Measurements from ENCODE around the gene ME1.
A peak's percentile ranks its signal among the peaks of the same experiment; 100 is the strongest.

ME1 gene

GRCh38 chr6:83433177-83433576 lies 2.3 kb upstream of the ME1 start:
- H3K27me3 ChIP-seq (ENCODE audit: control insufficient read depth, insufficient read depth, low read length) = peaks cover 16% of the 10 kb centered on the region
- no peak overlapping the region for H3K27ac ChIP-seq (ENCODE audit: low read depth, low read length)
- H3K4me3 ChIP-seq (ENCODE audit: low read depth, low read length) = no peak overlapping the region
- no peak overlapping the region for H3K9ac ChIP-seq (ENCODE audit: low read depth, low read length)
- H3K4me1 ChIP-seq (ENCODE audit: control insufficient read depth, insufficient read depth, low read length) = peaks cover 15% of the 10 kb centered on the region
- no peaks in the 10 kb centered on the region for H3K9me3 ChIP-seq (ENCODE audit: control insufficient read depth, insufficient read depth, low read length)
- no peaks in the 10 kb centered on the region for H3K36me3 ChIP-seq (ENCODE audit: control insufficient read depth, insufficient read depth, low read length)

DNA sequence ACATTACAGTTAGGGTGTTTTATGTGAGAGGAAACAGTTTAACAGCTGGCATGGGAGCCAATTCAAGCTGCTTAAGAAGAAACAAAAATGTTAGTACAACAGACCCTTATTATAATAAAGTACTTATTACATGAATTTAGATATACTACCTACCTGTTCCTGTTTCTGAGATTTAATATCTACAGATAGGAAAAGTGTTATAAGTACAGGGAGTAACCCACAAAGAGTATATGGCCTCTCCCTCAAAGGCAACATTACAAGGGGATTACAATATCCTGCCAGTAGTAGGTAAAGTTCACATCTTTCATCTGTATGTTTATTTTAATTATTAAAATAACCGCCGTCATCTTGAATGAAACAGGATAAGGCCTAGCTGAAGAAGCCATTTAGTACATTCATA lies 1.8 kb upstream of the ME1 start:
- Histone ChIP-seq H3K27ac (ENCODE audit: low read depth, low read length) (no peak overlapping the region), H3K4me3 (ENCODE audit: low read depth, low read length) (no peak overlapping the region), H3K4me1 (ENCODE audit: control insufficient read depth, insufficient read depth, low read length) (peaks cover 15% of the 10 kb centered on the region), H3K9ac (ENCODE audit: low read depth, low read length) (no peak overlapping the region), H3K9me3 (ENCODE audit: control insufficient read depth, insufficient read depth, low read length) (no peaks in the 10 kb centered on the region), H3K36me3 (ENCODE audit: control insufficient read depth, insufficient read depth, low read length) (no peaks in the 10 kb centered on the region), H3K27me3 (ENCODE audit: control insufficient read depth, insufficient read depth, low read length) (peaks cover 16% of the 10 kb centered on the region)

DNA sequence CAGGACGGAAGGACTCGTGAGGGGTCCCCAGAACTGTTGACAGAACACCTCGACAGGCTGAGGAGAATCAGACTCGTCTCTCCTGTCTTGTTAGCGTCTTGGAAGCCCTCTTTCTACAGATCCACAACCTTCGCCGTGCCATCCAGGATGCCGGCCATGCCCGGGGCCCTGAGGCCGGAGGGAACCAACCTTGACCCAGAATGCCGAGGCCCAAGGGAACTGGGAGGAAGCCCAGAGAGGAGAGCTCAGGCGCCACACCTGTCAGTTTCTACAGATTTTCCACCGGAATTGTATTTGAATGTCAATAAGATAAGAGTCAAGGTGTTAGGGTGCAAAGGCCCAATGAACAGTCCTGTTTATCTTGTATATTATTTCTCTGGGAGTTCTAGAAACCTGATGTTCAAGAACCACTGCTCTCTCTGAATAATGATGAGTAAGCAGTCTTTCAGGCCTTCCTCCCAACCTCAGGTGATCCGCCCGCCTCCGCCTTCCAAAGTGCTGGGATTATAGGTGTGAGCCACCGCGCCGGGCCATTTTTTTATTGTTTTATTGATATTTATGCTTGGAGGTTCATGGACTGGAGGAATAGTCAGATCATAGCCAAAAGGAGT lies 799 bp upstream of the ME1 start:
- Histone ChIP-seq H3K4me1 (ENCODE audit: control insufficient read depth, insufficient read depth, low read length) (peaks cover 15% of the 10 kb centered on the region), H3K9me3 (ENCODE audit: control insufficient read depth, insufficient read depth, low read length) (no peaks in the 10 kb centered on the region), H3K36me3 (ENCODE audit: control insufficient read depth, insufficient read depth, low read length) (no peaks in the 10 kb centered on the region), H3K27me3 (ENCODE audit: control insufficient read depth, insufficient read depth, low read length) (peaks cover 16% of the 10 kb centered on the region), H3K9ac (ENCODE audit: low read depth, low read length) (peak overlapping the region; percentile 58), H3K4me3 (ENCODE audit: low read depth, low read length) (peak overlapping the region; percentile 67), H3K27ac (ENCODE audit: low read depth, low read length) (peak overlapping the region; percentile 11)

GRCh38 chr6:83429857-83430610 lies 817 bp downstream of the ME1 start:
- Histone ChIP-seq H3K27me3 (ENCODE audit: control insufficient read depth, insufficient read depth, low read length) (peaks cover 16% of the 10 kb centered on the region), H3K9me3 (ENCODE audit: control insufficient read depth, insufficient read depth, low read length) (no peaks in the 10 kb centered on the region), H3K4me3 (ENCODE audit: low read depth, low read length) (peak overlapping the region; percentile 67), H3K9ac (ENCODE audit: low read depth, low read length) (peak overlapping the region; percentile 61), H3K36me3 (ENCODE audit: control insufficient read depth, insufficient read depth, low read length) (no peaks in the 10 kb centered on the region), H3K27ac (ENCODE audit: low read depth, low read length) (no peak overlapping the region), H3K4me1 (ENCODE audit: control insufficient read depth, insufficient read depth, low read length) (peaks cover 15% of the 10 kb centered on the region)

GRCh38 chr6:83429269-83429668 lies 1.6 kb downstream of the ME1 start:
- Histone ChIP-seq H3K9me3 (ENCODE audit: control insufficient read depth, insufficient read depth, low read length) (no peaks in the 10 kb centered on the region), H3K27ac (ENCODE audit: low read depth, low read length) (no peak overlapping the region), H3K9ac (ENCODE audit: low read depth, low read length) (no peak overlapping the region), H3K4me1 (ENCODE audit: control insufficient read depth, insufficient read depth, low read length) (peaks cover 15% of the 10 kb centered on the region), H3K4me3 (ENCODE audit: low read depth, low read length) (no peak overlapping the region; the same call in 1 of the 2 replicates), H3K36me3 (ENCODE audit: control insufficient read depth, insufficient read depth, low read length) (no peaks in the 10 kb centered on the region), H3K27me3 (ENCODE audit: control insufficient read depth, insufficient read depth, low read length) (peaks cover 16% of the 10 kb centered on the region)

DNA sequence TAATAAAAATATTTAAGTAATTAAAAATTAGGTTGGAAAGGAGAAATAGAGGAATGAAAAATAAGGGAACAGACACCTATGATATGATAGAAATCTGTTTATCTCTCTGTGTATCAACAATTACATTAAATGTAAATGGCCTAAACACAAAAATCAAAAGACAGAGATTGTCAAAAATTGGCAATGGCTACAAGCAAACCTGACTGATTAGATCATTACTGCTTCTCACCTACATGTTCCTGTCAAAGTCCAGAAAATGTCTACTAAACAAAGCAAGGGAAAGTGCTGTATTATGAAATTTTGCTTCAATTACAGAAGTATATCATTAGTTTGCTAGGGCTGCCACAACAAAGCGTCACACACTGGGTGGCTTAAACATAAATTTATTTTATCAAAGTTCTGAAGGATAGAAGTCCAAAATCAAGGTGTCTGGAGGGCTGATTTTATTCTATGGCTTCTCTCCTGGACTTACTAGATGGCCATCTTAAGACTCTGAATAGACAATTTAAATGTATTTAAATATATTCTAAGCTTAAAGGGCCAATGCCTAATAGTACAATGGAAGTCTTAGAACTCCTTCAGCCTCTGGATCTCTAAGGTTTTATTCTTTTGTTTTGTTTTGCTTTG lies 6.3 kb downstream of the ME1 start:
- Histone ChIP-seq H3K27me3 (ENCODE audit: control insufficient read depth, insufficient read depth, low read length) (no peaks in the 10 kb centered on the region), H3K36me3 (ENCODE audit: control insufficient read depth, insufficient read depth, low read length) (no peaks in the 10 kb centered on the region), H3K9me3 (ENCODE audit: control insufficient read depth, insufficient read depth, low read length) (no peaks in the 10 kb centered on the region), H3K4me3 (ENCODE audit: low read depth, low read length) (no peak overlapping the region), H3K4me1 (ENCODE audit: control insufficient read depth, insufficient read depth, low read length) (no peaks in the 10 kb centered on the region; the same call in 1 of the 2 replicates), H3K9ac (ENCODE audit: low read depth, low read length) (no peak overlapping the region), H3K27ac (ENCODE audit: low read depth, low read length) (no peak overlapping the region)

DNA sequence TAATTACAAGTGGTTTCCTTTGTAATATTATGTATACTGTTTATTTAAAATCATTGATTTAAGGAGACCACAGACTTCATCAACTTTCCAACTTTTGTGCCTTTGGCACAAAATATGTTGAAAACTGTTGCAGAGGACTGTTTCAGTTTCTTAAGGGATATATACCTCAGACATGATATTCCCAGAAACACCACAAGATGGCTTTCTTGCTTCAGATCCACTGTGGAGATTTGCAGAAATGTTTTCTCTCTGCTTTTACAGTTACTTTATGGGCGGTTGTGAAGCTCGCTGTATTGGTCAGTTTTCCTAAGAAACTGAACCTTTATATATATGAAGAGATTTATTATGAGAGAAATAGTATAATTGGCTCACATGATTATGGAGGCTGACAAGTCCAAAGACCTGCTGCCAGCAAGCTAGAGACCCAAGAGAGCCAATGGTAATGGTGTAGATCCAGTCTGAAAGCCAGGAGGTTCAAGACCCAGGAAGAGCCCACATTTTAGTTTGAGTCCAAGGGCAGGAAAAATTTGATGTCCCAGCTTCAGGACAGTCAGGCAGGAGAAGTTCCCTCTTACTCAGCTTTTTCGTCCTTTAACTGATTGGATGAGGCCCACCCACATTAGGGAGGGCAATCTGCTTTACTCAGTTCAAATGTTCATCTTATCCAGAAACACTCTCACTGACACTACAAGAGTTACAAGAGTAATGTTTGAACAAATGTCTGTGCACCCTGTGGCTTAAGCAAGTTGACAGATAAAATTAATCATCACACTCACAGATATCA lies 12.8 kb downstream of the ME1 start:
- H3K27ac ChIP-seq (ENCODE audit: low read depth, low read length) = no peak overlapping the region
- H3K27me3 ChIP-seq (ENCODE audit: control insufficient read depth, insufficient read depth, low read length) = no peaks in the 10 kb centered on the region
- H3K9me3 ChIP-seq (ENCODE audit: control insufficient read depth, insufficient read depth, low read length) = no peaks in the 10 kb centered on the region

GRCh38 chr6:83413068-83413467 lies 17.8 kb downstream of the ME1 start:
- H3K4me3 ChIP-seq (ENCODE audit: low read depth, low read length) = no peak overlapping the region
- H3K36me3 ChIP-seq (ENCODE audit: control insufficient read depth, insufficient read depth, low read length) = no peaks in the 10 kb centered on the region
- no peaks in the 10 kb centered on the region for H3K9me3 ChIP-seq (ENCODE audit: control insufficient read depth, insufficient read depth, low read length)
- H3K4me1 ChIP-seq (ENCODE audit: control insufficient read depth, insufficient read depth, low read length) = no peaks in the 10 kb centered on the region
- H3K27me3 ChIP-seq (ENCODE audit: control insufficient read depth, insufficient read depth, low read length) = no peaks in the 10 kb centered on the region
- H3K27ac ChIP-seq (ENCODE audit: low read depth, low read length) = no peak overlapping the region
- H3K9ac ChIP-seq (ENCODE audit: low read depth, low read length) = no peak overlapping the region

More for the DNA sequence above, 12.8 kb downstream of the ME1 start:
- no peaks in the 10 kb centered on the region for H3K4me1 ChIP-seq (ENCODE audit: control insufficient read depth, insufficient read depth, low read length)
- H3K4me3 ChIP-seq (ENCODE audit: low read depth, low read length) = no peak overlapping the region
- H3K9ac ChIP-seq (ENCODE audit: low read depth, low read length) = no peak overlapping the region
- H3K36me3 ChIP-seq (ENCODE audit: control insufficient read depth, insufficient read depth, low read length) = no peaks in the 10 kb centered on the region

DNA sequence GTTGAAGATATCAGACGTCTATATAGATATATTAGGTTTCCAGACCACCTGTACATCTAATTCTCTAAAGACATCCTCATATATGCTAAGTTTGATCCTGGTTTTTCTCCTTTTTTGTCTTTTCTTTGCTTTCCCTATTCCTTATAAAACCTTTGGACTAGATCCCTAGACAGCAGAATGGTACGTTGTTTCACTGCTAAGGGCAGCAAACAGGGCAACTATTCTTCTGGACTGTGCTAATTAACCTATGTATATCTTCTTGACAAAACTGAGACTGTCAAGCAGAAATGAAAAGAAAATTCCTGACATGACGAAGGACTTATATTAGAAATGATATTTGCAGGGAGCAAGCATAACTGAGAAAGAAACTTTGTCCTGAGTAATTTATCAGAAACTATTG lies 19.1 kb downstream of the ME1 start:
- no peak overlapping the region for H3K27ac ChIP-seq (ENCODE audit: low read depth, low read length)
- H3K36me3 ChIP-seq (ENCODE audit: control insufficient read depth, insufficient read depth, low read length) = no peaks in the 10 kb centered on the region
- H3K9me3 ChIP-seq (ENCODE audit: control insufficient read depth, insufficient read depth, low read length) = no peaks in the 10 kb centered on the region
- no peaks in the 10 kb centered on the region for H3K27me3 ChIP-seq (ENCODE audit: control insufficient read depth, insufficient read depth, low read length)
- no peak overlapping the region for H3K9ac ChIP-seq (ENCODE audit: low read depth, low read length)
- no peaks in the 10 kb centered on the region for H3K4me1 ChIP-seq (ENCODE audit: control insufficient read depth, insufficient read depth, low read length)
- H3K4me3 ChIP-seq (ENCODE audit: low read depth, low read length) = no peak overlapping the region

DNA sequence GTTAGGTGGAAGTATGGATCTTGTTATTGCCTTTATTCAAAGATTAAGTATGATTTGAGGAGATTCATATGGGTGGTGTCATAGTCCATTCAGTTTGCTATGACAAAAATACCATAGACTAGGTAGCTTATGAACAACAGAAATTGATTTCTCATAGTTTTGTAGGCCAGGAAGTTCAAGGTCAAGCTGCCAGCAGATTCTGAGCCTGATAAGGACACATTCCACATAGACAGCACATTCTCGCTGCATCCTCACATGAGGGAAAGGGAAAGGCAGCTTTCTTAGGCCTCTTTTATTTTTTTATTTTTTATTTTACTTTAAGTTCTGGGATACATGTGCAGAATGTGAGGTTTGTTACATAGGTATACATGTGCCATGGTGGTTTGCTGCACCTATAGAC lies 27.7 kb downstream of the ME1 start:
- no peaks in the 10 kb centered on the region for H3K27me3 ChIP-seq (ENCODE audit: control insufficient read depth, insufficient read depth, low read length)
- no peak overlapping the region for H3K9ac ChIP-seq (ENCODE audit: low read depth, low read length)
- no peak overlapping the region for H3K27ac ChIP-seq (ENCODE audit: low read depth, low read length)
- H3K36me3 ChIP-seq (ENCODE audit: control insufficient read depth, insufficient read depth, low read length) = no peaks in the 10 kb centered on the region
- no peaks in the 10 kb centered on the region for H3K9me3 ChIP-seq (ENCODE audit: control insufficient read depth, insufficient read depth, low read length)
- H3K4me1 ChIP-seq (ENCODE audit: control insufficient read depth, insufficient read depth, low read length) = no peaks in the 10 kb centered on the region
- H3K4me3 ChIP-seq (ENCODE audit: low read depth, low read length) = no peak overlapping the region

All from HUES48 (cell line).